Left cardiac atrium (tissue), 4 donors: Measurements from ENCODE around the gene CPA5. TPM values are rescaled to one million over a fixed set of nuclear protein-coding genes. Genes with fewer than 3 reads are reported as not detected.

Experiments used
- ATAC-seq, 2 donors: fragments of 200-7000 bp; cut with Tn5 transposase; one replicate each; pipeline ENCODE4 v1.9.1; 2020; ENCODE audit warnings: mild to moderate bottlenecking in 2 of 2, moderate library complexity in 2 of 2
- DNase-seq: peaks from one replicate; pipeline ENCODE4 v3.0.0-alpha.2; 2020
- intact Hi-C, 2 donors: fragments of 100-400 bp; cut with DNase I; formaldehyde crosslinking; loops; one replicate each; pipeline versions ENCODE4 v1.14.1 to v1.15.1; 2022 to 2023
- total RNA-seq, 2 donors: library from RNA; stranded (reverse); fragmentation: NEBNext Ultra II Directional; extraction: Animal tissue kit (Norgen Biotek cat#: 25700); gene quantifications; one replicate each; pipeline ENCODE4 v1.2.1, GENCODE V29; 2021
- donor health status: DM: no; HTN: yes; CAD: no.
- donor health status: DM: no; HTN: yes; CAD: no; lungs with severe emphysema.
- donor health status: DM: yes; HTN: yes; CAD: no.
- donor health status: Dilated cardiomyopathy.

CPA5 gene
- total RNA-seq, 2 donors from 2014 or later = not detected

DNA sequence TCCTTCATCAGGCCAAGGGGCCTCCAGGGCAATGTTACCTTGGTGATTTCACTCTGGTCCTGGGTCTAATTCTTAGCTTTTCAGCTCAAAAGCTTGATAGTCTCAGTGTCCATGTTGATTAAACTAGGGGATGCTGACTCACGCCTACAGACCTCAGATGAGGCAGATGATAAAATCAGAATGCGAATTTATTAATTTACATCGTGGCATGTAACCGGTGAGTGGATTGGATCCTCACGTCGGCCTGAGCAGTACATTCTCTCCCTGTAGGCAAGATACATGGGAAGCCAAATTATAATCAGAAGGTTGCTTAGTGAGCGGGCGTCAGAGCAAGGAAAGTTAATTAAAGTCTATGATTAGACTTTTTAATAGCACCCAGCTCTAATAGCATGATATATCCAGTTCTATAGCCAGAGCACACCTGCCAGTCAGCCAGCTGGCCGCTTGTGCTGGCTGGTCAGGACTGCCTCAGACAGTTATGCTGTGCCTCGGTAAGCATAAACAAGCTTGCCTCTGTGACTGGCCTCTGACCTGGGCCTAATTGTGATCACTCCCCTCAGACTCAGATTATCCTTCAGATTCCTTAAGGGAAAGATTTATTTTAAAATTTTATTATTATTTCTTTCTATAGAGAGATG is 20.2 kb upstream of the CPA5 start:
- DNase-seq (no peak), ATAC-seq (no peak)
- intact Hi-C loops = no loop called here

DNA sequence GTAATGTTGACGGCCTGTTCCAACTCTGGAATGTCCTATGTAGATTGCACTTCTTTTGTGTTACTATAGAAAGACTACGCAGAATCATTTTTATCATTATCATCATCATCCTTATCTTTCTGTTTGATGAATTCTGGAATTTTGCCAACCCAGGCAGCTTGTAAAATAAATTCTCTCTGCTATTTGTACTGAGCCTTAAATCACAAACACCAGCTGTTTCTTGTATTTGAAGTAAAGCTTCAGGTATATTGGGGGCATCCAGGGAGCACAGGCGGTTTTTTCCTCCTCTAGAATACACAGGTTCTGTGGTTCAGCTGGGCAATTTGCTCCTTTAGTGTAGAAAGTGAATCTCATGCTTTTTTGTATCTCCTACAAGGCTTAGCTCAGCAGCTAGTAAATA is 14.9 kb upstream of the CPA5 start:
- intact Hi-C loops = no loop called here
- ATAC-seq = no peak
- no peak for DNase-seq

DNA sequence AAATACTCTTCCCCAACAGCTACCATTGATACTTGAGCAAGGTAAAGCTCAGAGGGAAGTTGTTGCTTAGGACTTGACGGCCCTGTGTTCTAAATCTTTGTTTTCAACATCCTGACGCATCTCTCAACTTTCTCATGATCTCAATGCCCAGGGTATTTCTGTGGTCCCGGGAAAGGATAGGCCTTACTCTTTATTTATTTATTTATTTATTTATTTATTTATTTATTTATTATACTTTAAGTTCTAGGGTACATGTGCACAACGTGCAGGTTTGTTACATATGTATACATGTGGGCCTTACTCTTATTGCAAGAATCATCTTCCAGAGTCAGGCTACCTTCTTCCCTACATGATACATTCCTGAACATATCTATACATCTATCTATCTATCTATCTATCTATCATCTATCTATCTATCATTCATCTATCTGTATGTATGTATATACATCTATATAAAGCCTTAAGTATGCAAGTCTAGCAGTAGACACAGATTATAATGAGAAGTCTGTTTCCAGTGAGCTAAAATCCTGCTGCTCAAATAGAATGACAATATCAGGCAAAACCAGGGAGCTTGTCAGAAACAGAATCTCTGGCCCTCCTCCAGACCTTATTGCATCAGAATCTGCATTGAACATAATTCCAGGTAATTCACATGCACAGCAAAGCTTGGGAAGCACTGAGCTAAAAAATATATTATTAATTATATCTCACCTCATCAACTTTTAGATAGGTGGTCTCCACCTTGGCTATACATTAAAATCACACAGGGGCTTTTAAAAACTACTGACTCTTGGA is 12.2 kb upstream of the CPA5 start:
- DNase-seq (no peak), ATAC-seq (no peak)
- intact Hi-C loops = no loop called here

DNA sequence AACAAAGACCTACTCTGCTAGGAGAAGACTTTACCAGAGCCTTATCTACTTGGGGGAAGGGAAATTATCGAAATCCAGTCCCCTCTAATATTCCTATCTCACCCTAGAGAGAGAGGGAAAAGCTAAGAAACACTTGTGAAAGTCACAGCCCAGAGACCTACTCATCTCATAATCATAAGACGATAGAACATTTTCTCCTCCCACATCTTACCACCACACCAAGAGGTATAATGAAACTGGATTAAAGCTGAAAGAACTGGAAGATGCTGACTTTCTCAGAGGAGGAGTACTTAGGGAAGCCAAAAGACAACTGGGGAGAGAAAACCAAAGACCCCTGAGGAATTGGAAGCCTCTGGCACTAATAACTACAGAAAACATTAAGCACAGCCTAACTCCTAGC is 10.8 kb upstream of the CPA5 start:
- DNase-seq (no peak), ATAC-seq (peak in 1 of 2 donors; percentile 19)
- intact Hi-C loops = no loop called here

DNA sequence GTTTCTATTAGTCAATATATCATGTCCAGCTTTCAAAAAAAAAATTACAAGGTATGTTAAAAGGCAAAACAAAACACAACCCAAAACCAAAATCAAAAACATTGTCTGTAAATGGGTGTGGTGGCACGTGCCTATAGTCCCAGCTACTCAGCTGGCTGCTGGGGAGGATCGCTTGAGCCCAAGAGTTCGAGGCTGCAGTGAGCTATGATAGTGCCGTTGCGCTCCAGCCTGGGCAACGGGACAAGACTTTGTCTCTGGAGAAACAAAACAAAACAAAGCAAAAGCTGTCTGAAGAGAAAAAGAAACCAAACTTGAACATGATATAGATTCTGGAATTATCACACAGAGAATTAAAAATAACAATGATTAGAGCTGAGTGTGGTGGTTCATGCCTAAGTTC is 10.3 kb upstream of the CPA5 start:
- ATAC-seq (peak in 1 of 2 donors; percentile 41), DNase-seq (no peak)
- intact Hi-C loops = no loop called here

DNA sequence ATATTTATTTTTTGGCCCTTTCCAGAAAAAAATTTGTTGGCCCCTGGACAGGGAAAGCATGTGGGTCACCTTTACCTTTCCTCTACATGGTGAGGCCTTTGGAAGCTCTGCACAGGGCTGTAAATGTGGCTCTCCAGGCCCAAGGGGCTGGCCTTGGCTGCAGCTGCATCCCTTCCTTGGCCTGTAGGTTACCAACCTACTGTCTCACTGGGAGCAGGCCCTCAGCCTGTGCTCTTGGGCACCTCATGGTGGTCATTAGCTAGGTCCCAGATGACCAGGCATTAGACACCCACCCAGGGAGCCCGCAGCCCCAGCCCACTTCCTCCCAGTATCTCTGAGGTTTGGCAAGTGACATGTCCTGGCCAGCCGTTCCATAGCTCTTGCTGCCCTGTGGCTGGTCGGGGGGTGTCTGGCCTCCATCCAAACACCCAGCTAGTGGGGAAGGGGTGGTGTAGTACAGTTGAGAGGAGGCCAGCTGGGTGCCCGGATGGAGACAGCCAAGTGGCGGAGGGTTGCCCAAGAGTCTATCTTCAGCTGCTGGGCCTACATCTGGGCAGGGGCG is 7.1 kb upstream of the CPA5 start:
- intact Hi-C loops = no loop called here
- DNase-seq (no peak), ATAC-seq (no peak)

DNA sequence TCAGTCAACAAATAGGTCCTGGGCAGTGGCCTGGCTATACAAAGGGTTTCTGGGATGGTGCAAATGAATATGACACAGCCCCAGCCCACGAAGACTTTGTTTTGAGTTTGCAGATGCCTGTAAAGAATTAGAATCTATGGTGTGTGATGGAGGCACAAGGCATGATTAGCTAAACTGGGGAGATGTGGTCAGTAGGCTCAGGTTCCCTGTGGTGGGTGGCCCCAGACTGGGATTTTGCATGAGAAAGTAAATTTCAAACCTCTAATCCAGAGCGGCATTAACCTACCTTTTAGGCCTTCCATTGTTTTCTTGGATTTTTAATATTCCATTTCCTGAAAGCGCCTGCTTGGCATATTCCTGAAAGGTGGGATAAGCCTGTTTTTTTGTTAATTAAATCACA is 6.4 kb upstream of the CPA5 start:
- ATAC-seq = no peak
- intact Hi-C loops = no loop called here
- no peak for DNase-seq

DNA sequence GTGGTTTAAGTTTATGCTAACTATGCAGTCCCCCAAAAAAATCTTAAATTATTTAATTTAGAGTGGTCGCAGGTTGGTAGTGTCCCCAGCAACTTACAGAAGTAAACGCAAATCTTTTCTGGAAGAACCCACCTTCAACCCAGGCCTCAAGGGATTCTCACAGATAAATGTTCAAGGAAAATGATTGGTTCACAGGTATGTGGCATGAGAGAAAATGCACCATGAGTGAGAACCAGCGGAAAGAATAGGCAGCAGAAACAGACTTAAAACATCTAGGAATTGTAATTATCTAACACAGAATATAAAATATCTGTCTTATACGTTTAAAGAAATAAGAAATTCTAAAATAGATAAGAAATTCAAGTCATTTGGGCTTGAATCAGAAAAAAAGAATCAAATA is 2.7 kb upstream of the CPA5 start:
- no peak for ATAC-seq
- DNase-seq = no peak
- intact Hi-C loops = no loop called here

DNA sequence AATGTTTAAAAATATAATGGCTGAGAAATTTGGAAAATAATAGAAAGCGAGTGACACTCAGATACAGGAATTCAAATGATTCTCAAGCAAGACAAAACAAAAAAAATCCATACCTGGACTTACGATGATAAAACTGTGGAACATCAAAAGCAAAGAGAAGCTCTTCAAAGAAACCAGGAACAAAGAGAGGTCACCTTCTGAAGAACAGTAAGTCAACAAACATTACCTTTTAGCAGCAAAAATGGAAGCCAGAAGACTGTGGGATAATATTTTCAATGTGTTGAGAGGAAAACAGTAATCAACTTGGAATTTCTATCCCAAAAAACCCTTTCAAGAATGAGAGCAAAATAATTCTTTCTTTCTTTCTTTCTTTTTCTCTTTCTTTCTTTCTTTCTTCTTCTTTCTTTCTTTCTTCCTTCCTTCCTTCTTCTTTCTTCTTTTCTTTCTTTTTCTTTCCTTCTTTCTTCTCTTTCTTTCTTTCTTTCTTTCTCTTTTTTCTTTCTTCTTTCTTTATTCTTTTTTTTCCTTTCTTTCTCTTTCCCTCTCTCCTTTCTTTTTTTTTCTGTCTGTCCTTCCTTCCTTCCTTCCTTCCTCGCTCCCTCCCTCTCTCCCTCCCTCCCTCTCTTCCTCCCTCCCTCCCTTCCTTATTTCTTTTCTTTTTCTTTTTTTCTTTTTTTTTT is 1.8 kb upstream of the CPA5 start:
- DNase-seq = no peak
- intact Hi-C loops = no loop called here
- ATAC-seq = no peak

DNA sequence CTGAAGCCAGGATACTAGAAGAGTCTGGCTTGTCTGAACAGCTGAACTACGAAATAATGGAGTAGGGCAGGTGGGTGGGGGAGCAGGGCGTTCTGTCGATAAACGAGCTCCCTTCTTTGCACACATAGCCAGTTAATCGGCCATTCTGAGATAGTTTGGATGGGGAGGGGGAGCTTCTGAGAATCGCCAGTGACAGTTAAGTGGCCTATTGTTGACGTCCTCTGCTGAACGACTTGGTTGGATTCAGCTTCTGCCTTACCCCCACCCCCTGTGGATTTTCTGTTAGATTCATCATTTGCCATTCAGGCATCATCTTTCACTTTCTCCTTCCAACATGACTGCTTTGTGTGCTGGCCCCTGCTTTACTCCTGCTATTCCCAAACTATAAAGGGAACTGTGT is 520 bp downstream of the CPA5 start:
- DNase-seq (no peak), ATAC-seq (no peak)
- intact Hi-C loops = no loop called here

DNA sequence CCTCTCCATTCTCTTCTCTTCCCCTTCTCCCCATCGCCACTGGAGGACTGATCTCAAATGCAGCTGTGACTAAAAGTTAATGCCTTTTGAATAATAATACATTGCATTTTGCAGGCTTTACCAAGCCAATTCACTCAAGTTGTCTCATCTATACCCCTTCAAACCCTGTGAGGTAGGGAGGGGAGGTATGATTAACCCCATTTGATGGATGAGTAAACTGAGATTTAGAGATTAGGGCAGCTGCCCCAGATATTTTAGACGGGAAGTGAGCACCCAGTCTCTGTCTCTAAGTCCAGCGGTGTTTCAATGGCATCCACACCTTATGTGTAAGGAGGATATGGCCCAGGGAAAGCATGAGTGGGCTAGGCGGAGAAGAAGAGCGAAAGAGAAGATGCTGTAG is 1.1 kb downstream of the CPA5 start:
- DNase-seq (no peak), ATAC-seq (no peak)
- intact Hi-C loops = no loop called here

DNA sequence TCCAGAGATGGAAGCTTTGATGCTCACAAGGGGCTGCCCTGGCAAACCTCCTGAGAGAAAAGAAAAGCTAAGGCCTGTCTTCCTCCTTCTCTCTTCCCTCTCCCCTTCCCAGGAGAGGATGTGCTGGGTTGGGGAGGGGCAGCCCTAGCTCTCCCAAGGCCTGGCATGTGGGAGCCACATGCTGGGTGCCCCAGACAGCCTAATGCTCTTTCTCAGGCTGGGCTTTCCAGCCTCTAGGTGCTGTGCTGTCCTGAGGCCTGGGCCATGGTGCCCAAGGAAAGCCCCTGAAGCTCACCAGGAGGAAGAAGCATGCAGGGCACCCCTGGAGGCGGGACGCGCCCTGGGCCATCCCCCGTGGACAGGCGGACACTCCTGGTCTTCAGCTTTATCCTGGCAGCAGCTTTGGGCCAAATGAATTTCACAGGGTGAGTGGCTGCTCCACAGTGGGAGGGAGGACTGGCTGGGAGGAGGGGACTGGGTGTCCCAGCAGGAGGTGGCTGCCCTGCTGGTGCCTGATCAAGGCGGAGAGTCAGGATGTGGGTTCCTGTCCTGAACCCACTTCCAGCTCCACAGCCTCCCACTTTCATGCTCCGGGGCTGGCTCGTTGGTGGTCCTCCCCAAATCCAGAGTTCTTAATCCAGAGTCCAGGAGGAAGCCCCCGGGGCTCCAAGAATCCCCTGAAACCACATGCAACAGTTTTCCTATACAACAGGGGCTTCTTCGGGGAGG is 1.7 kb downstream of the CPA5 start:
- intact Hi-C loops = no loop called here
- DNase-seq = no peak
- no peak for ATAC-seq

DNA sequence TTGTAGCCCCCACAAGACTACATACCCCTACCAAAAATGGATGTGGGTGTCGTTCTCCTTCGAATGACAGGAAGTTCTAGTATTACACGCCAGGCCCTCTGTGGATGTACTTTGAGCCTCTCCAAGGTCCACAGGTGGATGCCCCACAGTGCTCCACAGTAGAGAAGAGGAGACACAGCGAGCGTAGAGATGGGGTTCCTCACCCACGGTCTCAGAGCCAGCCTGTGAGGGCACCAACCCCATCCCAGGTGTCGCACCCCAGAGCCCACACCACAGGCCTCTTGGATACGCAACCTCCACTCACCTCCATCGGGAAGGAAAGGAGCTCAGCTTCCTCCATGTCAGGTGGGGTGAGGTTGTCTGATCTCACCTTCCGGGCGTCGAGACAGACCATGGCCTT is 2.3 kb downstream of the CPA5 start:
- intact Hi-C loops = no loop called here
- no peak for DNase-seq
- ATAC-seq = no peak

DNA sequence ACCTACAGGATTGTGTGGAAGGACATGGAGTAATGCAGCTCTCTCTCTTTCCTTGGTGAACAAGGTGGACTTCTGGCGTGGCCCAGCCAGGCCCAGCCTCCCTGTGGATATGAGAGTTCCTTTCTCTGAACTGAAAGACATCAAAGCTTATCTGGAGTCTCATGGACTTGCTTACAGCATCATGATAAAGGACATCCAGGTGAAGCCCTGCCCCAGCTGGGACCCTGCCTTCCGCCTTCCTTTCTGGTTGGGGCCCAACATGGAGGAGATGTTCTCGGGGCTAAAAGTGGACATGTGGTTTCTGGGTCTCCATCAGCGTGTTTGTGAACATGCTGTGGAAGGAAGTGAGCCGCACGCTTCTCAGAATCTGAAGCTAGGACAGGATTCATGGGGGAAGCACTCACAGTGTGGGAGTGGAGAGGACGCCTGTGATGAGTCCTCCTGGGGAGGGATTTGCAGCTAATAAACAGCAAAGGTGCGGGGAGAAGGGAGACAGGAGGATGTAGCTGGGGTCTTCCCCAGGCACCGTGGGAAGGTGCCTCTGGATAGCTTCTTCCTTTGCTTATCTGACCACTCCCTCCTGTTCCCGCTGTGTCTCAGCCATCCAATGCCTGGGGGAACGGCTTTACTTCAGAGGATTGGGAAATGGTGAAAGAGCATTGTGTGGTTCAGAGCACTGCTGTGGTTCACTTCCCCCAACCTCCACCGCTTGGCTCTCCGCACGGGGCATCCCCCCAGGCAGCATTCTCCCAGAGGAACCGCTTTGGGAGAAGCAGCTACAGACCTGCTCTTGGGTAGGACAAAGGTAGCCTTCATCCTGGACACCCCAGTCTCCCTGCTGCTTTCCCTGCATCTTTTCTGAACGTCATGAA is 5.5 kb downstream of the CPA5 start:
- ATAC-seq = no peak
- intact Hi-C loops = no loop called here
- no peak for DNase-seq

DNA sequence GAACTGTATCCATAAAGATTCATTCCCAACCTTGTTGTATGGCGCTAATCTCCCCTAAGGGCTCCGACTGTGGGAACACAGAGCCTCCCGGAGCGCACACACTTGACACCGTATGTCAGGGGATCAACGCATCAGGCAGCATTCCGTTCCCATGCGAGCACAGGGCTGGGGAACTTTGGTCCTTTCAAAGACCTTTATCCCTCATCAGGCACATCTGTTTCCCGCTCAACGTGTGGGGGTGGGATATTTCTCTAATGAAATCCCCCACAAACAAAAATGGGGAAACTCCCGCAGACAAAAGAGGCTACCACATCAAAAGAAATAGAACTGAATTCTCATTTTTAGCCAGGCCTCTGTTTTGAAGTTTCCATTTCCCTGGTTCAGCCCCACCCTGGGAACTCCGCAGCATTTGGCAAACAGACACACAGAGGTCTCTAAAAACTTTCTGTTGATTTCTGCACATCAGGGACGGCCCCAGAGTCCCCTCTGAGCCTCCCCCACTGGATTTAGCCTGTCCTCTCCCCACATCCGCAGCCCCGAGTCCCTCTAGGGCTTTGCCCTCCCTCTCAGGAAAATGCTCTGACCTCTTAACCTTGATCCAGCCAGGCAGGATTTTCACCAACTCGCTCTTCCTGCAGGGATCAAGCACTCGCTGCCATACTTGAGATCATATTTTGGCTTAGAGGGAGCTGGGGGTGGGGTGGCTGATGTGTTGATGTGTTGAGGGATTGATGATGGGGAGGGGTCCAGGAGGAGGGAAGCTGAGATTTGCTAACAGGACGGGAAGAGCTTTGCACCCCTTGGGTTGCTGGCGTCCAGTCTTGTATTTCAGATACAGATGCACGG is 6.6 kb downstream of the CPA5 start:
- ATAC-seq = peak; percentile 27 to 44
- DNase-seq = no peak
- intact Hi-C loops = no loop called here

DNA sequence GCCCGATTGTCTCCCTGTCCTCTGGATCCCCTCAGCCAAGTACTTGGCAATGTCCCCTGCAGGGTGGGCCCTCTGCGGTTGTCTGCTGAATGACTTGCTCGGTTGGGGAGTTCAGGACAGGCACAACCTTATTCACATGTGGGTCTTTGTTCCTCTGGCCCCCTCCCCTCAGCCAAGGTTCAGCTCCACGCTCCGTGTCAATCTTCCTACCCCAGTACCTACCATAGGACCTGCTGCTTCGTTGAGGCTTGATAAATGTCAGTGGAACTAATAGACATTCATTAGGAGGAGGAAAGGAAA is 7.1 kb downstream of the CPA5 start:
- ATAC-seq (no peak), DNase-seq (no peak)
- intact Hi-C loops = no loop called here

DNA sequence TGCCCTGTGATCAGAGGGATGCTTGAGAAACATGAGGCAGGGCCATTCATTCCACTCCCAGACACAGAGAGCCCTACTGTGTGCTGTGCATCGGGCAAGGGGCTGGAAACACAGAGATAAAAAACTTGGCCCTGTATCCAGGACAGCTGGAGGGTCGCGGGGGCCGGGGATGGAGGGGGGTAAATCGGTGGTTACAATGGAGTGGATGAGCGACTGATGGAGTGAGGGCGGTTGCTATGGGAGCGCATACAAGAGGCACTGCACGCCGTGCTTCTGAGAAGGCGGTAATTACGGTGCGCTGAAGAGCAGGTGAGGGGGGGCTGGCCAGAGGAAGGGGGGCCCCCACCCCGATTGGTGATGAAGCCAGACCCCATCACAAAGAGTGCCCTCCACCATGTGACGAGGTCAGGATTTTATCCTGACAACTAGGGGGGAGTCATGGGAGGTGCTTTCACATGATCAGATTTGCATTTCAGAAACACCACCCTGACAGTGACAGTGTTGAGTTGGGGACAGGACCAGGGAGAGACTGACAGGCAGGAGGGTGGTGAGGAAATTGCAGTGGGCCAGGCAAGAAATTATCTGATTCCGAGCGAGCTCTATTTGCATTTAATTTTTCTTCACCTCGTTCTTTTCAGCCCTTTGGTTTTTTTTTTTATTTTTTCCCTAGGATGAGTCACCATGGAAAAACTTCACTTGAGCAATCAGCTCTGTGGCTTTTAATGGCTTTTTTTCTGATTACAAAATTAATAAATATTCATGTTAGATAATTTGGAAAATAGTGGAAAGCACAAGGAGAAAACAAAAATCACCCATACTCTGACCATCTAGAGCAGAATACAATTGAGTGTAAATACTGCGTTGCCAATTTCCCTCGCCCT is 7.8 kb downstream of the CPA5 start:
- peak; percentile 5 to 12 for ATAC-seq
- DNase-seq = no peak
- intact Hi-C loops = no loop called here
